Trophoblast cell (in vitro differentiated cells and primary cell): ENCODE results near the gene LNPK.
"Not testable (repeated sequence)": the region's sequence is repeated elsewhere in the genome, so short reads cannot be mapped to it uniquely, and the experiment has no call there.

ENCODE experiments used
- DNase-seq, 2 donors: peaks; one replicate each; pipeline ENCODE4 v3.0.0-alpha.2; 2016
- H2AFZ ChIP-seq: 2 replicates; pipeline ENCODE4 v1.6.1; 2013; ENCODE audit warnings: low read length, moderate library complexity, mild to moderate bottlenecking; ENCODE audit not compliant: insufficient read depth, poor library complexity
- H2AK5ac ChIP-seq: 2 replicates; pipeline ENCODE4 v1.6.1; 2013; ENCODE audit warnings: mild to moderate bottlenecking, low read length
- H2BK120ac ChIP-seq: 2 replicates; pipeline ENCODE4 v1.6.1; 2013; ENCODE audit warnings: low read length, mild to moderate bottlenecking, moderate library complexity; ENCODE audit not compliant: insufficient read depth, poor library complexity
- H2BK12ac ChIP-seq: 2 replicates; pipeline ENCODE4 v1.6.1; 2013; ENCODE audit warnings: mild to moderate bottlenecking, low read length, moderate library complexity
- H2BK5ac ChIP-seq: 2 replicates; pipeline ENCODE4 v1.6.1; 2013; ENCODE audit warnings: low read length, low read depth, moderate library complexity, mild to moderate bottlenecking; ENCODE audit not compliant: poor library complexity
- H3K14ac ChIP-seq: 2 replicates; pipeline ENCODE4 v1.6.1; 2013; ENCODE audit warnings: mild to moderate bottlenecking, low read length
- H3K18ac ChIP-seq: 2 replicates; pipeline ENCODE4 v1.6.1; 2013; ENCODE audit warnings: mild to moderate bottlenecking, low read length
- H3K23ac ChIP-seq: 2 replicates; pipeline ENCODE4 v1.6.1; 2013; ENCODE audit warnings: low read length
- H3K27ac ChIP-seq: 2 replicates; pipeline ENCODE4 v1.5.1; 2013; ENCODE audit warnings: low read depth, mild to moderate bottlenecking, inconsistent platforms, low read length, moderate library complexity
- H3K27me3 ChIP-seq: 2 replicates; pipeline ENCODE4 v1.6.1; 2013; ENCODE audit warnings: inconsistent platforms, mild to moderate bottlenecking, low read length, moderate library complexity; ENCODE audit not compliant: insufficient read depth
- H3K36me3 ChIP-seq, 2 experiments: 1 replicate in 1 of 2; 2 replicates in 1 of 2; pipeline ENCODE4 v1.6.1; 2013; ENCODE audit warnings: low read length in 2 of 2, mild to moderate bottlenecking in 2 of 2, moderate library complexity in 1 of 2; ENCODE audit not compliant: insufficient read depth in 2 of 2, control insufficient read depth in 1 of 2
- H3K4ac ChIP-seq: 2 replicates; pipeline ENCODE4 v1.6.1; 2013; ENCODE audit warnings: low read depth, mild to moderate bottlenecking, low read length, moderate library complexity
- H3K4me1 ChIP-seq, 2 experiments: 1 replicate in 1 of 2; 2 replicates in 1 of 2; pipeline ENCODE4 v1.6.1; 2013; ENCODE audit warnings: low read length in 2 of 2, mild to moderate bottlenecking in 2 of 2, moderate library complexity in 1 of 2; ENCODE audit not compliant: insufficient read depth in 2 of 2, control insufficient read depth in 1 of 2
- H3K4me2 ChIP-seq: 2 replicates; pipeline ENCODE4 v1.6.1; 2013; ENCODE audit warnings: inconsistent platforms, mild to moderate bottlenecking, low read length, moderate library complexity
- H3K4me3 ChIP-seq: 2 replicates; pipeline ENCODE4 v1.5.1; 2013; ENCODE audit warnings: mild to moderate bottlenecking, low read depth, low read length, inconsistent platforms
- H3K79me1 ChIP-seq: one replicate; pipeline ENCODE4 v1.6.1; 2013; ENCODE audit warnings: low read length
- H3K79me2 ChIP-seq: 2 replicates; pipeline ENCODE4 v1.6.1; 2013; ENCODE audit warnings: low read length, mild to moderate bottlenecking; ENCODE audit not compliant: control insufficient read depth, insufficient read depth, poor library complexity
- H3K9ac ChIP-seq: 2 replicates; pipeline ENCODE4 v1.6.1; 2013; ENCODE audit warnings: mild to moderate bottlenecking, low read length
- H3K9me3 ChIP-seq: 2 replicates; pipeline ENCODE4 v1.6.1; 2013; ENCODE audit warnings: low read depth, mild to moderate bottlenecking, control low read depth, inconsistent platforms, low read length; ENCODE audit not compliant: insufficient read depth
- H4K12ac ChIP-seq: 2 replicates; pipeline ENCODE4 v1.6.1; 2013; ENCODE audit warnings: low read depth, mild to moderate bottlenecking, low read length, moderate library complexity
- H4K8ac ChIP-seq: 2 replicates; pipeline ENCODE4 v1.6.1; 2013; ENCODE audit warnings: low read depth, mild to moderate bottlenecking, low read length, moderate library complexity
- H4K91ac ChIP-seq: one replicate; pipeline ENCODE4 v1.6.1; 2013; ENCODE audit warnings: low read depth, mild to moderate bottlenecking, low read length, moderate library complexity
- WGBS: extraction: QIAGEN DNeasy Blood & Tissue Kit; methylation state at CpG from one replicate; pipeline ENCODE4 v1.1.7; 2013; ENCODE audit warnings: missing lambda C conversion rate; ENCODE audit not compliant: insufficient read length, insufficient coverage; ENCODE audit errors: extremely low coverage; 5-methylcytosine and 5-hydroxymethylcytosine counted together

Gene LNPK

DNA sequence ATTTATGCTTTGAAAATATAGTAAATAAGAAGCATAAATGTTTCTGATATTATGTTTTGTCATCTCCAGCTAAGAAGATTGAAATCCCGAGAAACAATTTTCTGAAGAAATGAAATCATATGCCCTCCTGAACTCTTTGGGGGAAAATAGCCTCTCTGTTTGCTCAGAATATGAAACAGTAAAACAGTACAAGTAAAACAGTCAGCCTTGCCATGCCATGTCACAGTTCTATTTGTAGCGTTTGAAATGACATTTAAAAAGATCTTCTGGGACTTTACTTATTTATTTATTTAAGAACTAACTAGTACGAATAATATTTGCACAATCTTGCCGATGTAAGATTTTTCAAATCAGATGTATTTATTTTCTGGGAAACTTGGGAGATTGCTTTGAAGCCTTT is 98.0 kb downstream of the LNPK start:
- no CpG with 5 or more reads among the region's 4 CpGs for WGBS
- H3K23ac ChIP-seq = no peak overlapping the region
- H2BK12ac ChIP-seq = no peak overlapping the region
- no peak overlapping the region for H2AFZ ChIP-seq
- no peak overlapping the region for H3K18ac ChIP-seq
- no peaks in the 10 kb centered on the region for H3K9me3 ChIP-seq
- H3K14ac ChIP-seq = no peak overlapping the region
- no peak overlapping the region for H4K8ac ChIP-seq
- H2BK5ac ChIP-seq = no peak overlapping the region
- no peak overlapping the region for H3K27ac ChIP-seq
- no peak overlapping the region for H3K4me3 ChIP-seq
- H3K9ac ChIP-seq = no peak overlapping the region
- H3K79me2 ChIP-seq = no peaks in the 10 kb centered on the region
- DNase-seq = no peak
- H4K12ac ChIP-seq = no peak overlapping the region
- H2AK5ac ChIP-seq = no peak overlapping the region
- no peaks in the 10 kb centered on the region for H3K27me3 ChIP-seq
- no peak overlapping the region for H3K4me2 ChIP-seq
- no peaks in the 10 kb centered on the region for H3K79me1 ChIP-seq
- no peak overlapping the region for H4K91ac ChIP-seq
- no peaks in the 10 kb centered on the region for H3K4me1 ChIP-seq
- no peaks in the 10 kb centered on the region for H3K36me3 ChIP-seq
- H2BK120ac ChIP-seq = no peak overlapping the region
- no peak overlapping the region for H3K4ac ChIP-seq

DNA sequence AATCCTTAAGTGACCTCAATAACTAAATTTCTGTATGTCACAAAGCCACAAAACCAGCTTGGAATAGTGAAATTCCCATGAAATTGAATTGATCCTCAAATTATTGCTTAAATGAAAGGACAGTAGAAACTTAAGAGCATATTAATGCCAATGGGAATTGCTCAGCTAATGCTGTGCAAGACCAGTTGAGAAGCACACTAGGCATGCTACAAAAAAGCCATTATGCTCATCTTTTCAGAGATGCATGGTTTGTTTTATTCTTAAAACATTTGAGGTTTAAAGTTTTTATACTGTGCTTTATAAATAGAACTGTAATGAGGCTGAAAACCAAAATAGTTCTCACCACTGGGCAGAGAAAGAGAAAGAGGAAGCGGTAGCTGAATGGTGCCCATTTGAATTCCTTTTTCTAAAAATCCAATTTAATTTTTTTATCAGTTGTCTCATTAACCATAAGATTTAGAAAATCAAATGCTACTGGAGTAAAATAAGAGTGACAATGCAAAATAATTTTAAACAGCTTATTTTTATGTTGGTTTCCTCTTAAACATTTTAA is 98.6 kb downstream of the LNPK start:
- no peak for DNase-seq
- WGBS = no CpG with 5 or more reads among the region's 1 CpG
- H3K79me2 ChIP-seq = no peaks in the 10 kb centered on the region

DNA sequence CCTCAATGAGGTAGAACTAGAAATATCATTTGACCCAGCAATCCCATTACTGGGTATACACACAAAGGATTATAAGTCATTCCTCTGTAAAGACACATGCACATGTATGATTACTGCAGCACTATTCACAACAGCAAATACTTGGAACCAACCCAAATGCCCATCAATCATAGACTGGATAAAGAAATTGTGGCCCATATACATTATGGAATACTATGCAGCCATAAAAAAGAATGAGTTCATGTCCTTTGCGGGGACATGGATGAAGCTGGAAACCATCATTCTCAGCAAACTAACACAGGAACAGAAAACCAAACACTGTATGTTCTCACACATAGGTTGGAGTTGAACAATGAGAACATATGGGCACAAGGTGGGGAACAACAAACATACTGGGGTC is 106.1 kb downstream of the LNPK start:
- not testable (repeated sequence) for H2AFZ ChIP-seq, H3K9ac ChIP-seq, H4K8ac ChIP-seq, H3K4me2 ChIP-seq, H2BK120ac ChIP-seq, H3K9me3 ChIP-seq, H3K79me2 ChIP-seq, H4K91ac ChIP-seq, H3K4me3 ChIP-seq, DNase-seq, H3K79me1 ChIP-seq, H2BK5ac ChIP-seq, H3K27me3 ChIP-seq, H2AK5ac ChIP-seq, H3K36me3 ChIP-seq, H2BK12ac ChIP-seq, H3K27ac ChIP-seq, H3K18ac ChIP-seq, H3K14ac ChIP-seq, H3K4me1 ChIP-seq, H3K4ac ChIP-seq, H4K12ac ChIP-seq, H3K23ac ChIP-seq
- WGBS = no CpG with 5 or more reads among the region's 1 CpG

More for the DNA sequence above, 98.6 kb downstream of the LNPK start:
- Histone ChIP-seq H3K23ac (no peak overlapping the region), H4K91ac (no peak overlapping the region), H4K8ac (no peak overlapping the region), H2AFZ (no peak overlapping the region), H3K27me3 (no peaks in the 10 kb centered on the region), H2BK120ac (no peak overlapping the region), H3K27ac (no peak overlapping the region), H3K4me3 (no peak overlapping the region), H4K12ac (no peak overlapping the region), H3K4me2 (no peak overlapping the region), H3K9ac (no peak overlapping the region), H3K18ac (no peak overlapping the region), H2BK5ac (no peak overlapping the region), H3K9me3 (no peaks in the 10 kb centered on the region), H3K36me3 (no peaks in the 10 kb centered on the region), H3K4me1 (no peaks in the 10 kb centered on the region), H2AK5ac (no peak overlapping the region), H3K79me1 (no peaks in the 10 kb centered on the region), H3K14ac (no peak overlapping the region), H3K4ac (no peak overlapping the region), H2BK12ac (no peak overlapping the region)

DNA sequence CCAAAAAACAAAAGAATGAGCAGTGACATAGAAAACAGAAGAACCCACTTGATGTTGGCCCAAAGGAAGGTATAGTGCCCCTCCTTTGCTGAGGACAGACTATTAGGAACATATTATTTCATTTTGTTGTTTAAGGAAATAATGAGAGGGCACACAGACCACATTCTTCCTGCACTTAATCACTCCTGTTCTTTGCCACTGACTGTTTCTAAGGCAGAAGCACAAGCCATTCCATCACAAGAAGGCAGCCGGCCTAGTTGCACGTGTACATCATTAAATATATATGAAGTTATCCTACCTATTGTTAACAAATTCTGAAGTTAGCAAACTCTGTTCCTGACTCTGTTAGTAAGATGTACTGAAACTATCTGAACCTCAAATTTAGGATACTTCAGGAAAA is 110.0 kb downstream of the LNPK start:
- Histone ChIP-seq H3K27me3 (no peaks in the 10 kb centered on the region), H3K4me1 (peaks cover under 1 to 3% of the 10 kb centered on the region in 2 experiments), H4K91ac (no peak overlapping the region), H3K4ac (no peak overlapping the region), H3K36me3 (no peaks in the 10 kb centered on the region), H3K79me2 (no peaks in the 10 kb centered on the region), H4K8ac (no peak overlapping the region), H3K18ac (no peak overlapping the region), H3K14ac (no peak overlapping the region), H2AK5ac (no peak overlapping the region), H4K12ac (no peak overlapping the region), H3K4me2 (no peak overlapping the region), H2BK120ac (peak overlapping the region; percentile 41), H3K9me3 (no peaks in the 10 kb centered on the region), H2BK12ac (no peak overlapping the region), H2AFZ (no peak overlapping the region), H3K4me3 (no peak overlapping the region), H3K23ac (no peak overlapping the region), H2BK5ac (no peak overlapping the region), H3K27ac (no peak overlapping the region), H3K79me1 (peaks cover 2% of the 10 kb centered on the region), H3K9ac (no peak overlapping the region)
- DNase-seq = no peak
- WGBS = no CpG with 5 or more reads among the region's 2 CpGs
